ENCODE data around the gene BCAM.

- TF ChIP-seq CTCF (IDR thresholded peaks at IDR 0.05) (no peak), POLR2A (IDR thresholded peaks at IDR 0.05) (no peak)
Measured at GRCh38 chr19:44848812-44849447, 40.0 kb downstream of the BCAM start.
